CD4-positive, alpha-beta memory T cell (primary cell): Measurements from ENCODE around the gene TBX2. TPM values are rescaled to one million over a fixed set of nuclear protein-coding genes. Genes with fewer than 3 reads are reported as not detected.
A peak's percentile ranks its signal among the peaks of the same experiment; 100 is the strongest.

ENCODE experiments used
- CTCF ChIA-PET: fragments of 350-600 bp; sonication (Branson Sonifier 250); formaldehyde crosslinking; loops from one replicate; lab custom pipeline; 2021; ENCODE audit warnings: inconsistent platforms; ENCODE audit not compliant: partially characterized antibody; lab: Charles Lee
- POLR2A ChIA-PET: fragments of 350-600 bp; sonication (Branson Sonifier 250); formaldehyde crosslinking; loops from one replicate; lab custom pipeline; 2021; ENCODE audit not compliant: partially characterized antibody; lab: Charles Lee
- DNase-seq, 5 donors: peaks; one replicate each; pipeline versions ENCODE4 v3.0.0 to v3.0.0-alpha.2; 2020 to 2022; ENCODE audit warnings: mixed read lengths in 1 of 5
- H3K27ac ChIP-seq: one replicate; pipeline ENCODE4 v1.7.0; 2013; ENCODE audit warnings: low read depth, low read length
- H3K27me3 ChIP-seq: 2 replicates; pipeline ENCODE4 v1.7.0; 2013; ENCODE audit warnings: mild to moderate bottlenecking, low read length, moderate library complexity; ENCODE audit not compliant: insufficient read depth
- H3K36me3 ChIP-seq: 2 replicates; pipeline ENCODE4 v1.7.0; 2013; ENCODE audit warnings: mild to moderate bottlenecking, low read length, moderate library complexity; ENCODE audit not compliant: insufficient read depth
- H3K4me1 ChIP-seq: 2 replicates; pipeline ENCODE4 v1.7.0; 2013; ENCODE audit warnings: mild to moderate bottlenecking, low read length, moderate library complexity; ENCODE audit not compliant: insufficient read depth
- H3K4me3 ChIP-seq, 2 donors: one replicate each; pipeline ENCODE4 v1.7.0; 2013; ENCODE audit warnings: low read length in 2 of 2, mild to moderate bottlenecking in 1 of 2
- H3K9me3 ChIP-seq, 2 donors: one replicate each; pipeline ENCODE4 v1.7.0; 2013; ENCODE audit warnings: low read length in 2 of 2, control low read depth in 1 of 2; ENCODE audit not compliant: control insufficient read depth in 1 of 2
- H3K27ac Mint-ChIP-seq, 7 donors: one replicate each; pipeline ENCODE4 v1.8.0; 2020 to 2021; ENCODE audit warnings: mixed read lengths in 7 of 7, mild to moderate bottlenecking in 6 of 7, inconsistent platforms in 3 of 7, moderate library complexity in 3 of 7
- H3K27me3 Mint-ChIP-seq, 2 donors: one replicate each; pipeline ENCODE4 v1.8.0; 2020 to 2021; ENCODE audit warnings: mixed read lengths in 2 of 2
- H3K36me3 Mint-ChIP-seq, 2 donors: one replicate each; pipeline ENCODE4 v1.8.0; 2020 to 2021; ENCODE audit warnings: mixed read lengths in 2 of 2, inconsistent platforms in 1 of 2, mild to moderate bottlenecking in 1 of 2
- H3K4me1 Mint-ChIP-seq, 4 donors: one replicate each; pipeline ENCODE4 v1.8.0; 2020 to 2021; ENCODE audit warnings: mixed read lengths in 4 of 4, mild to moderate bottlenecking in 1 of 4
- H3K4me3 Mint-ChIP-seq, 8 donors: one replicate each; pipeline ENCODE4 v1.8.0; 2020 to 2021; ENCODE audit warnings: mixed read lengths in 8 of 8, mild to moderate bottlenecking in 7 of 8, moderate library complexity in 6 of 8, inconsistent platforms in 3 of 8
- H3K9me3 Mint-ChIP-seq, 8 donors: one replicate each; pipeline ENCODE4 v1.8.0; 2020 to 2021; ENCODE audit warnings: mixed read lengths in 8 of 8, mild to moderate bottlenecking in 5 of 8, inconsistent platforms in 3 of 8, moderate library complexity in 1 of 8
- intact Hi-C: fragments of 100-400 bp; cut with micrococcal nuclease; formaldehyde crosslinking; loops from one replicate; pipeline ENCODE4 v1.15.1; 2023
- polyA plus RNA-seq, 2 donors: library from polyadenylated mRNA; unstranded; fragments of 300-500 nt; fragmentation: Illumina TruSeq; gene quantifications; one replicate each; pipeline ENCODE4 v1.2.3, GENCODE V29; 2021
- total RNA-seq, 2 experiments: library from RNA; stranded (reverse); gene quantifications; one replicate each; pipeline ENCODE4 v1.2.3, GENCODE V29; 2021

The TBX2 gene
- total and polyA plus RNA-seq, 4 experiments from 2014 or later = not detected

DNA sequence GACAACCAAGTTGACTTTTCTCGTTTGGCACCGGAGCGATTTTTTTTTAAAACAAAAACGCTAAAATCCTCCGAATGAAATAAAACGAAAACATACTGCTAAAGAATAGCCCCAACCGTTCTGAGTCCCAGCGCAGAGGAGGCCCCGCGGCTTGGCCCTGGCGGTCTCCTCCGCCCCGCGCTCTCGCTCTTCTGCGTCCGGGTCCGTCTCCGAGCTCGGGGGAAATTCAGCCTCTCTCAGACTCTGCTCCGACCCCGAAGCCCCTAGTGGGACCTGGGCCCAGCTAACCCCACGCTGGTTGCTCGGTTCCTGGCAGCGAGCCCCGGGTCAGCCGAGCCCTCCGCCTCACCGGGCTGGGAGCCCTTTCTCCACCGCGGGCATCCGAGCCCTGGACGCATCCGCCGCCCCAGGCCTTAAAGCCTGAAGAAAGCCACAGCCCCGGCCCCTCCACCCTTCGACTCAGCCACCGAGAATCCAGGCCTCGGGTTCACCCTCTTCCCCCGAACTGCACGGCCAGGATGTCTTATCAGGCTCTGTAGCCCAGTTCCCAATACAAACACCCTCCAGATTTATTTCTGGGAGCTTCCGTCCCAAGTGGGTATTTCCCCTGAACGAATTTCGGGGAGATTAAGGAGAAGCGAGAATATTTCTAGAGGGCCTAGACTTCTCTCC is 1.2 kb downstream of the TBX2 start:
- Histone ChIP-seq H3K9me3 (no peaks in the 10 kb centered on the region), H3K4me3 (no peak overlapping the region), H3K36me3 (no peaks in the 10 kb centered on the region), H3K27ac (no peak overlapping the region), H3K4me1 (peaks cover 60% of the 10 kb centered on the region), H3K27me3 (peaks cover 50% of the 10 kb centered on the region)
- H3K4me1 Mint-ChIP-seq = peaks cover 27 to 53% (median 41%) of the 10 kb centered on the region in 4 donors
- DNase-seq = no peak
- H3K27ac Mint-ChIP-seq = peak overlapping the region in 1 of 7 donors; percentile 39
- ChIA-PET POLR2A (interaction anchor here (0.6 kb wide), 2 partner anchors 506 to 670 kb away, joined by 3 to 5 read pairs; no protein-coding TSS in a partner anchor), CTCF (interaction anchor here (1.3 kb wide), 1 partner anchor 11 kb away, joined by 3 read pairs; no protein-coding TSS in a partner anchor)
- peaks cover 39 to 42% of the 10 kb centered on the region in 2 donors for H3K27me3 Mint-ChIP-seq
- H3K36me3 Mint-ChIP-seq = no peaks in the 10 kb centered on the region
- H3K4me3 Mint-ChIP-seq = peak overlapping the region in 7 of 8 donors; percentile 36 to 77 (median 71)
- peaks cover 0 to 10% (median 0%) of the 10 kb centered on the region in 8 donors for H3K9me3 Mint-ChIP-seq
- intact Hi-C loops = no loop called here

DNA sequence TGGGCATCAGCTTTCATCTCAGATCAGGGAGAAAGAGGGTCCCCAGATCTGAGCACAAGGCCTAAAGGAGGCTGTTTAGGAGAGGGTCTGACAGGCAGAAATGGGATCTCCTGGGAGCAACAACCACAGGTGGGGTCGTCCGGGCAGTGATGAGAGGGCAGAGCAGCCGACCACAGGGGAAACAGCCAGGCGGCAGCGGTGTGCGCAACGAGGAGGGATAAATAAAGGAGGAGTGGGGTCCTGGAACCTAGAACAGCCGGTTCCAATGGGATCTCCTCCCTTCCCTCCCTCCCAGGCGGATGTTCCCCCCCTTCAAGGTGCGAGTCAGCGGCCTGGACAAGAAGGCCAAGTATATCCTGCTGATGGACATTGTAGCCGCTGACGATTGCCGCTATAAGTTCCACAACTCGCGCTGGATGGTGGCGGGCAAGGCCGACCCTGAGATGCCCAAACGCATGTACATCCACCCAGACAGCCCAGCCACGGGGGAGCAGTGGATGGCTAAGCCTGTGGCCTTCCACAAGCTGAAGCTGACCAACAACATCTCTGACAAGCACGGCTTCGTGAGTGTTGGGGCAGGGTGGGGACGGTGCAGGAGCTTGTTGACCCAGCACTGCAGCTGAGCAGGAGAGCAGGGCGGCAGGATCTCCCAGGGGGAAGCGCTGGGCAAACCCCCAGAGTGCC is 1.9 kb downstream of the TBX2 start:
- Mint-ChIP-seq H3K4me3 (peak overlapping the region in 6 of 8 donors; percentile 36 to 77 (median 72)), H3K36me3 (no peaks in the 10 kb centered on the region), H3K4me1 (peaks cover 27 to 56% (median 43%) of the 10 kb centered on the region in 4 donors), H3K9me3 (peaks cover 0 to 10% (median 0%) of the 10 kb centered on the region in 8 donors), H3K27ac (peak overlapping the region in 1 of 7 donors; percentile 39), H3K27me3 (peaks cover 45 to 47% of the 10 kb centered on the region in 2 donors)
- H3K27me3 ChIP-seq = peaks cover 57% of the 10 kb centered on the region
- no peak overlapping the region for H3K27ac ChIP-seq
- no peak overlapping the region for H3K4me3 ChIP-seq
- no peak for DNase-seq
- no peaks in the 10 kb centered on the region for H3K36me3 ChIP-seq
- ChIA-PET POLR2A (interaction anchor here (0.6 to 1.3 kb wide), 2 partner anchors 11 to 670 kb away, joined by 3 to 4 read pairs; no protein-coding TSS in a partner anchor), CTCF (interaction anchor here (0.8 to 1.3 kb wide), 3 partner anchors 9 to 234 kb away, joined by 3 read pairs; no protein-coding TSS in a partner anchor)
- H3K4me1 ChIP-seq = peaks cover 60% of the 10 kb centered on the region
- no peaks in the 10 kb centered on the region for H3K9me3 ChIP-seq
- intact Hi-C loops = no loop called here

DNA sequence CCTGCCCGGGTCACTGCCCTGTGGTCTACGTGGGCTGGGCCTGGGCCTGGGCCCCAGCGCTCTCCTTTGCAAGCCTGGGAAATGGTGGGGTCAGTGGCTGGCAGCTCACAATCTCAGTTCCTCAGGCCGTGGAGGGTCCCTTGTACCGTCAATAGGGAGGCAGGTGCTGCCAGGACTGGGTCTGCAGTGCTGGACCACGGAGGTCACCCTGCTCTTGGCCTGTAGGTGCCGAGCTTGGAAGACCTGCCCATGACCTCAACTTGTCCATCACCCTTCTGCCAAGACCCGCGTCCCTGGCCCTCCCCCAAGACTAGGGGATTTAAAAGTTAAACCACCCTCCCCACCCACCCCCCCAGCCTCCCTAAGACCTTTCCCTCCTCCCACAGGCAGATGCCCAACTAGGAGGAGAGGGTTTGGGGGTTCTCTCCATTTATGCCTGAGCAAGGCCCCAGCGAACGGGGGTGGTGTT is 2.5 kb downstream of the TBX2 start:
- CTCF ChIA-PET = interaction anchor here (0.8 to 2.3 kb wide), 3 partner anchors 9 to 233 kb away, joined by 3 to 6 read pairs (median 3); no protein-coding TSS in a partner anchor
- intact Hi-C loops = no loop called here
- Histone ChIP-seq H3K4me3 (no peak overlapping the region), H3K36me3 (no peaks in the 10 kb centered on the region), H3K27me3 (peaks cover 60% of the 10 kb centered on the region), H3K27ac (no peak overlapping the region), H3K4me1 (peaks cover 60% of the 10 kb centered on the region), H3K9me3 (no peaks in the 10 kb centered on the region)
- H3K4me3 Mint-ChIP-seq = peak overlapping the region in 4 of 8 donors; percentile 82 to 86 (median 84)
- H3K9me3 Mint-ChIP-seq = peaks cover 0 to 10% (median 0%) of the 10 kb centered on the region in 8 donors
- no peak for DNase-seq
- H3K27ac Mint-ChIP-seq = peak overlapping the region in 1 of 7 donors; percentile 85
- no peaks in the 10 kb centered on the region for H3K36me3 Mint-ChIP-seq
- H3K27me3 Mint-ChIP-seq = peaks cover 48 to 51% of the 10 kb centered on the region in 2 donors
- peaks cover 27 to 61% (median 43%) of the 10 kb centered on the region in 4 donors for H3K4me1 Mint-ChIP-seq
- POLR2A ChIA-PET = interaction anchor here (1.3 kb wide), 1 partner anchor 10 kb away, joined by 4 read pairs; no protein-coding TSS in a partner anchor

DNA sequence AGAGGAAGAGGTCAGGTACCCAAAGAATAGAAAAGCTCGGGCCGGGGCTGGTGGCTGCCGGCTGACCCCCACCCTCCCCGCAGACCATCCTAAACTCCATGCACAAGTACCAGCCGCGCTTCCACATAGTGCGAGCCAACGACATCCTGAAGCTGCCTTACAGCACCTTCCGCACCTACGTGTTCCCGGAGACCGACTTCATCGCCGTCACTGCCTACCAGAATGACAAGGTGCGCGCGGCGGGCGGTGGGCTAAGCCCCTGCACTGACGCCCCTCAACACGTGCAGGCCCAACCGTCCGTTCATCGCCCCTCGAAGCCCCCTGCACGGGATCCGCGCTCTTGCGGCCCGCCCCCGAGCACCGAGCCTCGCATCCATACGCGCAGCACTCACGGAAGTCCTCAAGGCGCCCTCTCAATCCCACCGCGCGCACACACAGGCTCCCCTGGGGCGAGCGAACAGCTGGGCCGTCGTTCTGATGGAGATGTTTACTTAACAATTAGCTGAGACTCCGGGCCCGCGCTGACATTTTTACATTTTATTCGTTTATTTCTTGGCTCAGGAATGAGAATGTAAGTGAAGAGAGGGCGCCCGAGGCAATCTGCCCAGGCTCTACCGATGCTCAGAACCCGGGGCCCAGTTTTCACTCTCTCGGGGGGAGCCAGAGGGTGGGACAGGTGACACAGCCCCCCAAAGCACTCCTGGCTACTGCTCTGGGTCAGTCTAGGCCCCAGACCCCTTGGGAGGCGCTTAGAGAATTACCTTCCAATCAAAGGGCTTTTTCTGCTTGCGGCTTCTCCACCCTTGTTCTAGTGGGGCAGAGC is 3.5 kb downstream of the TBX2 start:
- POLR2A ChIA-PET = interaction anchor here (0.6 to 1.0 kb wide), 3 partner anchors 9 to 661 kb away, joined by 3 read pairs; no protein-coding TSS in a partner anchor
- no peaks in the 10 kb centered on the region for H3K36me3 ChIP-seq
- CTCF ChIA-PET = interaction anchor here (1.0 to 2.3 kb wide), 3 partner anchors 9 to 24 kb away, joined by 4 to 7 read pairs (median 6); no protein-coding TSS in a partner anchor
- Mint-ChIP-seq H3K9me3 (peaks cover 0 to 6% (median 0%) of the 10 kb centered on the region in 8 donors), H3K4me1 (peaks cover 23 to 62% (median 36%) of the 10 kb centered on the region in 4 donors), H3K27ac (peak overlapping the region in 2 of 7 donors; percentile 29 to 85), H3K36me3 (no peaks in the 10 kb centered on the region), H3K27me3 (peaks cover 52 to 53% of the 10 kb centered on the region in 2 donors), H3K4me3 (peak overlapping the region; percentile 71 to 86 (median 78))
- H3K9me3 ChIP-seq = no peaks in the 10 kb centered on the region
- H3K4me1 ChIP-seq = peaks cover 51% of the 10 kb centered on the region
- no peak overlapping the region for H3K4me3 ChIP-seq
- no peak overlapping the region for H3K27ac ChIP-seq
- intact Hi-C loops = loop anchor here (1.0 kb wide), 1 partner anchor 8 kb away; no protein-coding TSS in a partner anchor
- H3K27me3 ChIP-seq = peaks cover 65% of the 10 kb centered on the region
- no peak for DNase-seq

DNA sequence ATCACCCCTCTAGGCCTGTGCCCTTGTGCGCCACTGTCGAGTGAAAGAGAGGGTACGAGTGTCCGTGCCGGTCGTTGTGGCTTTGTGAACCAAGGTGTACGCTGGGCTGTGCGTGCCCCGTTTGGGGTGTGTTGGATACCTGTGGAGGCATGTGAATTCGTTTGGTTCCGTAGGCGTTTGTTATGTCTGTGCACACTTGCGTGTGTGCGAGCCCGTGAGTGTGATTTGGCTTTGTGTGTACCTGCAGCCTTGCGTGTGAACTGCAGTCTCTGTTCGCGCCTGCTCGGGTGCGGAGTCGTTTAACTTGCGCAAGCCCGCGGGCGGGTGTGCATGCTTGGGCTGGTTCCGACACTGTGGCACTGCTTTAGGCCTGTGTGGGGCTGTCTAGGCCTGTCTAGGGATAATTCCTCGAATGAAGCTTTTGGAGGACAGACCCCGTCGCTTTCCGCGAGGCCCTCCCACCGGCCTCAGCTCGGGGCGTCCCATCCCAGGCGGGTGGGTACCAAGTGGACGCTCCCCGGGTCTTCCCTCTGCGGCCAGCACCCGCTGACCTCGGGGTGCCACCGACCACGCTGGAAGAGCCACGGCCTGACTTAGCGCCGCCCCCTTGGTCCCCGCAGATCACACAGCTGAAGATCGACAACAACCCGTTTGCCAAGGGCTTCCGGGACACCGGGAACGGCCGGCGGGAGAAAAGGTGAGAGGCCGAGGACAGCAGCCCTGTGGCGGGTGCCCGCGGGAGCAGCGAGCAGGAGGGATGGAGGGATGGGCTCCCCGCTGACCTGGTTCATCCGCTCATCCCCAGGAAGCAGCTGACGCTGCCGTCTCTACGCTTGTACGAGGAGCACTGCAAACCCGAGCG is 4.4 kb downstream of the TBX2 start:
- peak overlapping the region in 2 of 7 donors; percentile 29 to 85 for H3K27ac Mint-ChIP-seq
- CTCF ChIA-PET = interaction anchor here (0.6 to 2.3 kb wide), 4 partner anchors 8 to 23 kb away, joined by 3 to 7 read pairs (median 5); no protein-coding TSS in a partner anchor
- no peak overlapping the region for H3K4me3 ChIP-seq

DNA sequence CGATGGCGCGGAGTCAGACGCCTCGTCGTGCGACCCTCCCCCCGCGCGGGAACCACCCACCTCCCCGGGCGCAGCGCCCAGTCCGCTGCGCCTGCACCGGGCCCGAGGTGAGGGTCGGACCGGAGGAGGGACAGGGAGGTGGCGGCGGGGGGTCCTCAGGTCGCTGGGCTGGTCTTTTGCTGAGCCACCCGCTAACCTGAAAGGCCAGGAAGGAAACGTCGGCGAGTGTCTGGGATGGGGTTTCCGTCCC is 4.9 kb downstream of the TBX2 start:
- H3K4me3 Mint-ChIP-seq = peak overlapping the region in 6 of 8 donors; percentile 17 to 86 (median 76)
- H3K27me3 Mint-ChIP-seq = peaks cover 51 to 53% of the 10 kb centered on the region in 2 donors
- DNase-seq = no peak
- peaks cover 50% of the 10 kb centered on the region for H3K4me1 ChIP-seq
- POLR2A ChIA-PET = no interaction called here
- no peaks in the 10 kb centered on the region for H3K36me3 Mint-ChIP-seq
- H3K27ac ChIP-seq = no peak overlapping the region
- peaks cover 73% of the 10 kb centered on the region for H3K27me3 ChIP-seq
- H3K36me3 ChIP-seq = no peaks in the 10 kb centered on the region
- peaks cover 20 to 63% (median 35%) of the 10 kb centered on the region in 4 donors for H3K4me1 Mint-ChIP-seq
- CTCF ChIA-PET = interaction anchor here (0.6 to 1.8 kb wide), 3 partner anchors 9 to 22 kb away, joined by 3 to 7 read pairs (median 4); no protein-coding TSS in a partner anchor
- no peaks in the 10 kb centered on the region for H3K9me3 ChIP-seq
- H3K27ac Mint-ChIP-seq = no peak overlapping the region
- intact Hi-C loops = no loop called here
- peaks cover 0 to 4% (median 0%) of the 10 kb centered on the region in 8 donors for H3K9me3 Mint-ChIP-seq
- no peak overlapping the region for H3K4me3 ChIP-seq

More for the DNA sequence above, 4.4 kb downstream of the TBX2 start:
- Mint-ChIP-seq H3K27me3 (peaks cover 52% of the 10 kb centered on the region in 2 donors), H3K4me1 (peaks cover 20 to 63% (median 35%) of the 10 kb centered on the region in 4 donors), H3K9me3 (peaks cover 0 to 4% (median 0%) of the 10 kb centered on the region in 8 donors), H3K4me3 (peak overlapping the region; percentile 71 to 86 (median 78)), H3K36me3 (no peaks in the 10 kb centered on the region)
- H3K27me3 ChIP-seq = peaks cover 72% of the 10 kb centered on the region
- peaks cover 50% of the 10 kb centered on the region for H3K4me1 ChIP-seq
- POLR2A ChIA-PET = interaction anchor here (1.0 kb wide), 1 partner anchor 8 kb away, joined by 3 read pairs; no protein-coding TSS in a partner anchor
- DNase-seq = no peak
- H3K9me3 ChIP-seq = no peaks in the 10 kb centered on the region
- intact Hi-C loops = loop anchor here (1.0 kb wide), 1 partner anchor 7 kb away; no protein-coding TSS in a partner anchor
- H3K27ac ChIP-seq = no peak overlapping the region
- H3K36me3 ChIP-seq = no peaks in the 10 kb centered on the region
